ENCODE measurements around the gene PPP6R3.

GRCh38 chr11:68527585-68527984 lies 67.0 kb downstream of the PPP6R3 start:
- no peak for TF ChIP-seq USF2 (IDR thresholded peaks at IDR 0.05; ENCODE audit: low read length)
- no peak for TF ChIP-seq TBP (IDR thresholded peaks at IDR 0.05; ENCODE audit: low read depth, low read length)
- no peak for TF ChIP-seq YY1 (IDR thresholded peaks at IDR 0.05; ENCODE audit: low read depth, low read length)
- no peak for TF ChIP-seq RAD21 (IDR thresholded peaks at IDR 0.05 in 1 of 2, conservative IDR thresholded peaks at IDR 0.05 in 1 of 2; ENCODE audit: low read depth in 2 of 2, low read length in 2 of 2)
- TF ChIP-seq POLR2A (IDR thresholded peaks at IDR 0.05; ENCODE audit: control extremely low read depth in 1 of 2, low read depth in 2 of 2, low read length in 2 of 2), result no peak
- TF ChIP-seq ATF3 (IDR thresholded peaks at IDR 0.05; ENCODE audit: insufficient read depth, low read depth, low read length), result no peak
- no peak for TF ChIP-seq CTCF (IDR thresholded peaks at IDR 0.05; ENCODE audit: control extremely low read depth in 1 of 3, insufficient read depth in 1 of 3, low read depth in 1 of 3, low read length in 3 of 3)
- TF ChIP-seq EZH2 (IDR thresholded peaks at IDR 0.05; ENCODE audit: low read depth, low read length, severe bottlenecking), result no peak
- TF ChIP-seq CREB1 (IDR thresholded peaks at IDR 0.05), result no peak
- TF ChIP-seq JUN (IDR thresholded peaks at IDR 0.05; ENCODE audit: low read depth, low read length), result no peak
- no peak for TF ChIP-seq SP2 (IDR thresholded peaks at IDR 0.05; ENCODE audit: low read length)
- no peak for TF ChIP-seq POLR2AphosphoS5 (IDR thresholded peaks at IDR 0.05; ENCODE audit: low read depth, low read length)
- no peak for TF ChIP-seq CEBPB (IDR thresholded peaks at IDR 0.05; ENCODE audit: low read depth, low read length)
